ENCODE data around the gene EEF2KMT.
"Not testable (repeated sequence)": the region's sequence is repeated elsewhere in the genome, so short reads cannot be mapped to it uniquely, and the experiment has no call there.

The EEF2KMT gene

DNA sequence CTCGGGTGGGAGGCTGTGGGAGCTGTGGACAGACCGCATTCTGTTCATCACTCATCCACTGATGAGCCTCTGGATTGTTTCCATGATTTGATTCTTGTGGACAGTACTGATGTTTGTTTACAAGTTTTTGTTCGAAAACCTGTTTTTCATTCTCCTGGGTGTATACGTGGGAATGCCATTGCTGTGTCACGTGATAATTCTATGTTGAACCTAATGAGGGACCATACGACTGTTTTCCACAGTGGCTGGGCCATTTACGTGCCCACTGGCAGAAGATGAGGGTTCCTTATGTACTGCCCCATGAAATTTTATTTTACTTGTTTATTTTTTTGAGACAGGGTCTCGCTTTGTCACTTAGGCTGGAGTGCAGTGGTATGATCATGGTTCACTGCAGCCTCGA lies 28.5 kb downstream of the EEF2KMT start:
- no peak for DNase-seq

GRCh38 chr16:5066511-5066910 lies 31.1 kb downstream of the EEF2KMT start:
- no peak for DNase-seq

DNA sequence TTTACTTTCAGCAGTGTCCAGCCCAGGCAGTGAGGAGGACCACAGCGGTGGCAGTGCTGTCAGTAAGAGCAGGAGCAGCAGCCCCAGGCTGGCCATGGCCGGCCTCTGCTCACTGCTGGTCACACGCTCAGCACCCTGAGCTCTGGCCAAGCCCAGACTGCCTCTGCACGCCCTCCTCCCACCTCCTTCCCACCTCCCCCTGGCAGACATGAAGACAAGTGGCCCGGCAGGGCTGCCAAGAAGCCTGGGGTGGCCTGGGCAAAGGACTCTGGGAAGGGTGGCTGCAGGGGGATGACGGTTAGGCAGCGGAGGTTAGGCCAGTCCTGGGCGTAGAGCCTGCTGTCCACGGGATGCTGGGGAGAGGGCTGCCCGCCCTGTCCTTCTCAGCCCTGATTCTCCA lies 31.8 kb downstream of the EEF2KMT start, which contains the start of gene C16orf89:
C16orf89 (minus strand) TSS at position 144 of the 400 bp plus-strand sequence; CDS start at position 96, 48 bp downstream.
- no peak for DNase-seq

GRCh38 chr16:5065326-5065725 lies 32.3 kb downstream of the EEF2KMT start:
- DNase-seq: no peak

DNA sequence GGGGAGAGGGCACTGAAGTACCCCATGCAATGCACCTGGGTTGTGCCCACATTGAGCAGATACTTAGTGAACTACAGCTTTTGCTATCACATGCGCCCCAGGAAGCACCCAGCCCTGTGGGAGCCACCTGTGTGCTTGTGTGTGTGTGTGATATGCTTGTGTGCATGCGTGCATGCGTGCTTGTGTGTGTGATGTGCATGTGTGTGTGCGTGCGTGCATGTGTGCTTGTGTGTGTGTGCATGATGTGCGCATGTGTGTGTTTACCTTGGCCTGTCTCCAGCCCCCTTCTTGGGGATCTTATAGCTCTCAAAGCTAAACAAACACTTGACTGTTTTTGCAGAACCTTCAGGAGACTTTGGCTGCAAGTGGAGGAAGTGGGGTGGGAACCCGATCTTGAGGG lies 32.7 kb downstream of the EEF2KMT start:
- DNase-seq: no peak

GRCh38 chr16:5062790-5063765 lies 34.5 kb downstream of the EEF2KMT start:
- no peak for DNase-seq

DNA sequence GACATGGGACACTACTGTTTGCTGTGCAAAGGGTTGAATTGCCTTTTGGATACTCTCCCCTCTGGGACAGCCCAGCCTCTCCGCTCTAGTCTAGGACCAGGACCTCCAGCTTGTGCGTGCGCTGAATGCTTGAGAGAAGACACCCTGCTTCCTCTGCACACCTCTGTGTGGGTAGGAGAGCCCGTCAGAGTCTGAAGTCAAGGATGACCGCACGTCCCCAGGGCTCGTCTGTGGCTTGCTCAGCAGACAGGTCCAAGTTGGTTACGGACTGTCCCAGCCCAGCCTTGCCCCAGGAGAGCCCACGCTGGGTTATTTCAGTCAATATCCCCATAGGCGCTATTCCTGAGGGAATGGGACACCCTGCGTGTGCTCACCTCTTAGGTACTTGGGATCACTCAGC lies 35.5 kb downstream of the EEF2KMT start:
- DNase-seq: no peak

DNA sequence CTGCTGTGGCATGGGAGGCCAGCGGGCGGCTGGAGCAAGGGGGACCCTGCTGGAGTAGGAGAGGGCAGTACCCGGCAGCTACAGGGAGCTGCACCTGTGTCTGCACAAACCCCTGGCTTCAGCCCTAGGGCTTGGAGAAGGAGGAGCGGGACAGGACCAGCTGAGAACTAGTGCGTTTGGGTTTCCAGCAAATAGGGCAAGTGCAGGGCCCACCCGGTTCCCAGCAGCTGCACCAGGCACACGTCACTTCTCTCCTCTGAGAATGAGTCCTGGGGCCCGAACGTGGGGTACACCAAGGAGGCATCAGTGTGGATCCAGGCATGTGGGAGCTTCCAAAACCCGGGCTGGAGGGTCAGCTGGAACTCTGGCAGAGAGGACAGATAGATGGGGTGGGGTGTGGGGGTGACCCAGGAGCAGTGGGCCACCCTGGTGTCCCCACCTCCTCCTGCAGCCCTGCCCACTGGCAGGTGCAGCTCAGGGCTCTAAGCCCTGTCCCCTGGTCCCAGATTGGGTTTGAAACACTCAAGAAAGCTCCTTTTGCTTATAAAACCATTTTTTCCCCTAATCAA lies 37.4 kb downstream of the EEF2KMT start:
- DNase-seq: no peak

DNA sequence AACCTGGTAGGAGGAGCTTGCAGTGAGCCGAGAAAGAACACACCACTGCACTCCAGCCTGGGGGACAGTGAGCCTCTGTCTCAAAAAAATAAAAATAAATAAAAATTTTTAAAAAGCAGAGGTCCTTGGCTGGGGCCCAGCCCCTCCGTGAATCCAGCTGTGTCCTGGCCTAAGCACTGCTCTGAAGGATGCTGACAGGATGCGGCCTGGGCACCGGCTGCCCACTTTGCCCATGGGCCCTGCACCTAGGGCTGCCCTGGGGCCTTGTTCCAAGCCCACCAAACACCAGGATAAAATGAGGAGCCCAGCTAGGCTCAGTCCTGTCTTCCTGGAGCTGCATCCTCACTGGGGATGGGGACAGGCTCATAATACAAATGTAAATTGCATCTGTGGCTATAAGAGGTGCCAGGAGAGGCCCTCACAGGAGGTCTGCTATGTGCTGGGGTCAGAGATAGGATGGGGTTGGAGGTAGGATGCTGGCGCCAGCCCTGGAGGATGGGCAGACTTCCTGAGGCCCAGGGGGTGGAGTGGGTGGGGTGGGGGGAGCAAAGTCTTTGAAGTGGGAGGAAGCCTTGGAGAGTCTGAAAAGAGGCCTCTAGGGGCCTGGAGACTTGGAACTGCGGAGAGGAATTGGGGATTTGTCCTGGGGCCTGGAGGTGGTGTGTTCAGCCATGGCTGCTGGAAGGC lies 38.1 kb downstream of the EEF2KMT start:
- no peak for DNase-seq

- DNase-seq: no peak
Measured at GRCh38 chr16:5058476-5058875, 39.1 kb downstream of the EEF2KMT start.

DNA sequence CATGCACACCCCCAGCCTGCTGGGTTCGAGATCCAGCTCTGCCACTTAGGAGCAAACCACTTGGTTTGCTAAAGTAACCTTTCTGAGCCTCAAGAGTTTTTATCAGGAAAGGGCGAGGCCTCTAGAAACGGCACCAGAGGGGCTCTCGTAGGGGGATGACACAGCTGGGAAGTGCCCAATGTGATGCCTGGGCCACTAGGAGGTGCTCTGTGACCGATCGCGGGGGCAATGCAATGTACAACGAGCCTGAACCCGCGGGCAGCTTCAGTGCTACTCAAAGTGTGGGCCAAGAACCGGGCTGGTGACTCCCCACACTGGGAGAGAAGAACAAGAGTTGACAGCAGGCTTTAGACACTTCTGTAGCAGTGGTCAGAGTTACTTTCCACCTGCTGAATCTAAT lies 41.2 kb downstream of the EEF2KMT start:
- DNase-seq: peak; percentile 47

GRCh38 chr16:5054876-5055865 lies 42.4 kb downstream of the EEF2KMT start:
- no peak for DNase-seq

GRCh38 chr16:5046914-5047313 lies 50.7 kb downstream of the EEF2KMT start:
- DNase-seq: no peak

DNA sequence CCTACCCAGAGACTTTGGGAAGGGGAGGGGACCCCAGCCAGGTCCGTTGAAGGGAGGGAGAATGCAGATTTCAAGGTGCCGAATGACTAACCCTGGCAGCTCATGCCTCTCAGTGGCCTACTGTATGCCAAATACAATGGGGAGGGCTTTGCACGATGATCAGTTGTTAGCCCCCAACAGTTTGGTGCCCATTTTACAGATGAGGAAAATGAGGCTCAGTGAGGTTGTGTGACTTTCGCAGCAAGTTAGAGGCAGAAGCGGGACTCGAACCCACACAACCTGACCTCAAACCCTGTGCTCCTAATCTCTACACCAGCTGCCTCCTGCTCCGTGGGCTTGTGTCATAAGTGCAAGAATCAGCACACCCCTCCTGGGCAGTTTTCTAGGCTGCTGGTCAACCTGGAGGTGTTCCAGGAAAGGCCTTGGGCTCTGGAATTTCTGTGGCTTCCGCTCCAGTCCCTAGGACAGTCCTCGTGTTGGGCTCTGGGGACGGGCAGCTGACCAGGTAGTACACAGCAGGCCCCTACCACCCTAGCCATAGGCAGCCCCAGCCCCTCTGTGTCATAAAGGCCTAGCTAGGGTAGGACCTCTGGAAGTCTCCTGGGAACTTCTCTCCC lies 52.0 kb downstream of the EEF2KMT start:
- no peak for DNase-seq

DNA sequence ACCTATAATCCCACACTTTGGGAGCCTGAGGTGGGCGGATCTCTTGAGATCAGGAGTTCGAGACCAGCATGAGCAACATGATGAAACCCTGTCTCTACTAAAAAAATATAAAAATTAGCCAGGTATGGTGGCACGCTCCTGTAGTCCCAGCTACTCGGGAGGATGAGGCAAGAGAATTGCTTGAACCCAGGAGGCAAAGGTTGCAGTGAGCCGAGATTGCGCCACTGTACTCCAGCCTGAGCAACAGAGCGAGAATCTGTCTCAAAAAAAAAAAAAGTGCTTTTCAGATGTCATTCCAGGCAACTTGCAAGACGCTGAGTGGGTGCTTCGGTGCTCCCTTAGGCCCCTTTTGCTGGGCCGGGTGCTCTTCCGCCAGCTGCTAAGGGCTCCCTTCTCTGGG lies 53.0 kb downstream of the EEF2KMT start:
- not testable (repeated sequence) for DNase-seq

GRCh38 chr16:5044011-5044540 lies 53.5 kb downstream of the EEF2KMT start:
- no peak for DNase-seq

GRCh38 chr16:5042574-5043171 lies 54.9 kb downstream of the EEF2KMT start:
- no peak for DNase-seq

- no peak for DNase-seq
Measured at GRCh38 chr16:5041600-5042133, 55.9 kb downstream of the EEF2KMT start.

DNA sequence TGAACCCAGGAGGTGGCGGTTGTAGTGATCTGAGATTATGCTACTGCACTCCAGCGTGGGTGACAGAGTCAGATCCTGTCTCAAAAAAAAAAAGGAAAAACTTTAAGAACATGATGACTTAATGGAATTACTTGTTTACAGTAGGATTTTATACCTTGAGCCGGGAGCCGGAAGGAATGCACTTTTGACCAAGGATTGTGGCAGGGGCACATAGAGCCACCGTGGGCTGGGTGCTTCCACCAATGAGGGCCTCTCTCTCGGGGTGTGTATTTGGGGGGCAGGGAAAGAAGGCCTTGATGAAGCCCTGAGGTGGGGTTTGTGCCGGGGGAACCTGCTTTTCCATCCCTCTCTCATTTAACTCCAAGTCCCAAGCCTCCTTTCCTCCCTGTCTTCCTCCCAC lies 57.1 kb downstream of the EEF2KMT start:
- no peak for DNase-seq

GRCh38 chr16:5036228-5037156 lies 61.1 kb downstream of the EEF2KMT start:
- DNase-seq: no peak

All from CD4-positive, alpha-beta T cell treated with Interleukin-10 for 1 hour (primary cell).